Stimulated activated CD4-positive, alpha-beta T cell treated with anti-CD3 and anti-CD28 coated beads, Interleukin-2, amount 100 ng/mL, for 48 hours (primary cell): Measurements from ENCODE around the gene SPDEF.

Experiments
- DNase-seq, 2 donors: peaks; one replicate each; pipeline ENCODE4 v3.0.0-alpha.2; 2020

The SPDEF gene

DNA sequence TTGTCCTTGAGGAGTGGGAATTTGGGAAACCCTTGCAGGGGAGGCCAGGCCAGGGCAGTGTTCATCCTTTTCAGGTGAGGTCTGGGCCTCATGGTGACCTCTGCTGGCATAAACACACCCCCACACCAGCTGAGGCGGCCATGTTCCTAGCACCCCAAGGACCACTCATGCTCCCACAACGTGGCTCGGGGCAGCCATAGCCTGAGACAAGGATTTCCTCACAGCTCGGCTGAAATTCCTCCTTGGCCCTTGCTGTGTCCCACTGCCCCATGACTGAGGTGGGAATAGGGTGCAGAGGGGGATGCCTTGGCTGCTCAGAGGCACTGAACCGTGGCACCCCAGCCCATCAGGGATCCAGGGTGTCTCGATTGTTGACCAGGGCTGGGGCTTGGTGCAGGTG is 27.3 kb upstream of the SPDEF start:
- DNase-seq: no peak

- DNase-seq: no peak
These were observed 25.4 kb upstream of the SPDEF start for GRCh38 chr6:34581561-34581920.

- no peak for DNase-seq
These were observed 24.8 kb upstream of the SPDEF start for GRCh38 chr6:34580707-34581560.

- no peak for DNase-seq
These were observed 22.5 kb upstream of the SPDEF start for GRCh38 chr6:34578445-34579262.

DNA sequence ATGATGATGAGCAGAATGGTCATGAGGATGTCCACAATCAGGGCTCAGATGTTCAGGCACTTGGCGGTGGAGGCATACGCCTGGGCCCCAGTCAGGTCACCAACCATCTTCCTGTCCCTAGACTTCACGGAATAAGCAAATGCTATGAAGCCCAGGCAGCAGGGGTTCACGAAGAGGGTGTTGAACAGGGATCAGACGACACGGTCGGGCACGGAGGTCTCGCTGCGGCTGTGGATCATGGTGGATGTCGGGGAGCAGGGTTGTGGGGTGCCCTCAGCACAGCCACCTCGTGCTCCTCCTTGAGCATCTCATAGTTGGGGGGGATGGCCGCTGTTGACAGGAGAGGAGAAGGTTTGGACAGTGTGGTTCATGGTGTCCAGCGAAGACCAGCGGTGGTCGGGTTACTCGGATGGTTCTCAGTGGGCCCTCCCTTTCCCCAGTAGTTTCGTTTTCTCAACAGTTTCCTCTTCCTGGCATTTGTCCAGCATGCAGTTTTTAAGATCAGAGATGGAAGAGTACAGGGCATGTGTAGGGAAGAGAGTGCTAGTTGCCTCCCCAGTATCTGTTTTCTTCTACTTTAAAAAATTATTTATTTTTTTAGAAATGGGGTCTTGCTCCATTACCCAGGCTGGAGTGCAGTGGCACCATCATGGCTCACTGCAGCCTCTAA is 20.3 kb upstream of the SPDEF start:
- DNase-seq: no peak

- no peak for DNase-seq
These were observed 19.2 kb upstream of the SPDEF start for GRCh38 chr6:34575326-34575725.

- DNase-seq: no peak
These were observed 18.6 kb upstream of the SPDEF start for GRCh38 chr6:34574647-34575293.

DNA sequence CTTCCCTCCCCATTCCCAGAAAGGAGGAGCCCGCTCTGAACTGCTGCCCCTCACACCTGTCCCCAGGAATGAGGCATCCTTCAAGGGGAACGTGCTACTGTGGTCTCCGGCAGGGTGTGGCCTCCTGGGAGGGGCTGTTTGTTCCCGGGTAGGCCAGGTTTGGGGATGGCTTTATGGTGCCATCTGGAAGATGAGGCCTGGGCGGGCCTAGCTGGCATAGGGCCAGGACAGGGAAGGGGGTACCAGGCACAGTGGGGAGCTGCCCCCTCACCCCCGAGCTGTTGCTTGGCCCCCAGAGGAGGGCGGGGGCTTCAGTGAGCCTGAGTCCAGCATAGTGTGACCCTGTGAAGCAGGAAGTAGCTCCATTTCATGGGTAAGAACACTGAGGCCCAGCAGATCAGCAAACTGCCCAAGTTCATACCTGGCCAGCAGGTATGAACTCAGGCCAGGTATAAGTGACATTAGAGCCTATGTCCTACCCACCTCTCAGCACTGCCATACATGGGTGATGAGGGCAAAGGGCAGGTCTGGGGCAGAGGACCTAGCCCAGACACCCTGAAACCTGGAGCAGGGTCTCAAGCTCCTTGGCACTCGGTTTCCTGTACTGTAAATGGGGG is 17.5 kb upstream of the SPDEF start:
- DNase-seq: no peak

DNA sequence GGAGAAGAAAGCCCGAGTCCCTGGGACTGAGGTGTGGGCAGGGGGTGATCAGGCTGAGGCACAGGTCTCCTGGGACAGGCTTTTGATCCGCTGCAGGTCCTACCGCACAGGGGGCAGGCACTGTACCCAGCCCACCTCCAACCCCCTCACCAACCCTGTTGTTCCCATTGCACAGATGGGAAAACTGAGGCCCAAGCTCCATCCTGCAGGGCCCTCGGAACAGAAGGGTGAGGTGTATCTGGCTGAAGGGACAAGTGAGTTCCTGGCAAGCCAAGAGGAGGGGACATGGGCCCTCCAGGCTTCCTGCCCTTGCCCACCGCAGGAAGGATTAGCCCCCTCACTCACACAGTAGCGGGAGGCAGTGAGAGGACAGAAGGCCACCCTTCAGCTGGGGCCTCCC is 16.5 kb upstream of the SPDEF start:
- no peak for DNase-seq

DNA sequence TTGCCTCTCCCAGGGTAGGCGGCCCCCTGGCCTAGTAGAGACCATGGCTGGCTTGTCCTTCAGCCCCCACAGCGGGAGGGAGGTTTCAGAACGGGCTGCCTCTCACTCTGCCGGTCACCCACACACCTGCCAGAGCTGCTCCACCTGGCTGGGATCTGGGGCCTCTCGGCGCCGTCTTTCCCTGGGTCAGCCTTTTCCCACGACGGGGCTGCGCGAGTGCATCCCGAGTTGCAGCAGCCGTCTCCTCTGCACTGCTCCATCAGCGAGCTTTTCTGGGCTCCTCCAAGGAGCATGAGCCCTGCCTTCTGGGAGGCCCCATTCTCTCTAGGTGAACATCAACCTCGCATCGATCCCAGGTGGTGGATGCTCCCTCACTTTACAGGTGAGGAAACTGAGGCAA is 15.9 kb upstream of the SPDEF start:
- no peak for DNase-seq

- DNase-seq: no peak
These were observed 15.3 kb upstream of the SPDEF start for GRCh38 chr6:34571388-34571787.

- DNase-seq: no peak
These were observed 14.1 kb upstream of the SPDEF start for GRCh38 chr6:34570066-34570833.

- no peak for DNase-seq
These were observed 13.3 kb upstream of the SPDEF start for GRCh38 chr6:34569361-34569973.

DNA sequence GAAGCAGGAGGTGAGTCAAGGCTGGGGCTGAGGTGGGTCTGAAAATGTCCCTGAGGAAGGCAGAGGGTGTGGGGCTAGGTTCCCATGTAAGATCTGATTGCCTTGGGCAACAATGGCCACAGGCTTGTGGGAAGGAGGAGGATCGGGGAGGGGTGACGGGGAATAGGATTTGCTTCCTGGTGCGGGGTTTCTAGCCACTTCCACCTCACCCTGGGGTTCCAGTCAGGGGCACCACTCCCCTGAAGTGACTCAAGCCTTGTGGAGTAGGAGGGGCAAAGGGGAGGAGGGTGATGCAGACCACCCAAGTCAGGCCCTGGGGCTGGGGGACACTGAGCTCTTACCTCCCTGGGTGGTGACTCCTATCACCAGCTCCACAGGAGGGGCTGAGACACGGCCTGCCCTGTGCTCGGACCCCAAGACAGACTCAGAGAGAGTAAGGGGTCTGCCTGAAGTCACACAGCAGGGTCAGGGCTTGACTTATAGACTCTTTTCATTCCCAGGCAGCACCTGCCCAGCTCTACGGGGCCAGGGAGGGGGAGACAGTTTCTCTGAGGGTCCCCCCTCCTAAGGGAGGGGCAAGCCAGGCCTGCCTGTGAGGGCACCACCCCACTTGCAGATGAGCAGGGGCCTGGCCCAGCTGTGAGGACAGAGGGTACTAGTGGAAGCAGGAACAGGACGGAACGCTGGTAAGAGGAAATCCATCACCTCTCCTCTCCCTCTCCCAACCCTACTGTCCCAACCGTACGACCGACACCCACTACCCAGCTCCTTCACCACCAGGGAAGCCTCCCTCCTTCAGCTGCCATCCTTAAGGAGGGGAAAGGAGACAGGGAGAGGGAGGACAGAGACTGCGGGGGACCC is 12.4 kb upstream of the SPDEF start:
- no peak for DNase-seq

- no peak for DNase-seq
These were observed 10.9 kb upstream of the SPDEF start for GRCh38 chr6:34566830-34567546.

- no peak for DNase-seq
These were observed 9.6 kb upstream of the SPDEF start for GRCh38 chr6:34565722-34566137.

DNA sequence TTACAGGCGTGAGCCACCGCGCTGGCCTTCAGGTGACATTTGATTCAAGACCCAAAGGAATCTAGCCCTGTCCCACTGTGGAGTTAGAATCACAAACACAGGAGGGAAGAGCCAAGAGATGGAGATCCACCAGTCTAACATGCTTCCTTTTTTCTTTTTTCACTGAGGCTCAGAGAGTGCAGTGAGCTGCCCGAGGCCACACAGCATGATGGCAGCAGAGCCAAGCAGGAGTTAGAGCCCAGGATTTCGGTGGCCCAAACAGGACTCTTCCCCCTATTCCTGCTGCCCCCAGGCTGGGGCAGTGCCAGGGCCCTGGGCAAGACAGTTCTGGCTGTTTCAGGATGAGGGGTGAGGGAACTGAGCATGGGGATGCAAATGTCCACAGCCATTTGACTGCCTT is 8.1 kb upstream of the SPDEF start:
- no peak for DNase-seq

DNA sequence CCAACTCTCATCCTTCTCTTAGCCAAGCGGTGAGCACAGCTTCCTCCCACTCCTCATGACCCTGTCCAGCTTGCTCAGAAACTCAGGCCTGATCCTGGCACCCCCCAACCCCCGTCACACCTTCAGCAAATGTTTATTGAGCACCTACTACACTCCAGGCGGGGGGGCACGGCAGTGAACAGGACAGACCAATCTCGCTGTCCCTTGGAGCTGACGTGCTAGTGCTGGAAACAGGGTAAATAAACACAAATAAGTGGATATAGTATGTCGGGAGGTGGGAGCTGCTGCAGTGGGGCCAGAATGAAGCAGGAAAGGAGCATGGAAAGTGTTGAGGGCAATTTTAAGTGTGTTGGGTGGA is 7.4 kb upstream of the SPDEF start:
- no peak for DNase-seq

- DNase-seq: no peak
These were observed 6.9 kb upstream of the SPDEF start for GRCh38 chr6:34562861-34563512.
